ENCODE results near the gene MROH9.

DNA sequence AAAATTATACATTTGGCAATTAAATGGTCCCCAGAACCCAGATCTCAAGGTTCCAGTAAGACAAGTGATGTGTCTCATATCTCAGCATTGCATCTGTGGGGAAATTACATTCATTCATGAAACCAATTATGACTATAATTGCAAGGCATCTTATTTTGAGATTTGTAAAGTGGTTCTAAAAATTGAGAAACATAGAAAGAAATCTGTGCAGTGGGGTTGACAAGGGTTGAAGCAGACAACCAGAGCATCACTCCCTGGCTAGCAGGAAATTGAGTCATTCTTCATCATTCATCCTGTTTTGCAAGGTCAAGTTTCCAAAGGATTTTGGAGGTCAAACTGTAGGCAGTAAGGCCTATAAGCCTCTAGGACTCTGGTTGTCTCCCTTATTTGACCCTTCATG, 25.1 kb upstream of the MROH9 start:
- TF ChIP-seq CTCF (IDR thresholded peaks at IDR 0.05), result no peak
- no peak for TF ChIP-seq POLR2A (IDR thresholded peaks at IDR 0.05)
